GM12875 (cell line): ENCODE results near the gene MARCHF11.

Experiments
- H3K4me3 ChIP-seq: one replicate; pipeline ENCODE4 v1.5.1; 2011; ENCODE audit warnings: low read depth, low read length, control low read depth
- CTCF ChIP-seq: IDR thresholded peaks from 2 replicates; pipeline ENCODE4 v1.5.1; 2011; ENCODE audit warnings: low read depth, mild to moderate bottlenecking, control low read depth, inconsistent platforms, low read length, moderate library complexity, borderline replicate concordance; ENCODE audit not compliant: insufficient read depth

MARCHF11 gene

DNA sequence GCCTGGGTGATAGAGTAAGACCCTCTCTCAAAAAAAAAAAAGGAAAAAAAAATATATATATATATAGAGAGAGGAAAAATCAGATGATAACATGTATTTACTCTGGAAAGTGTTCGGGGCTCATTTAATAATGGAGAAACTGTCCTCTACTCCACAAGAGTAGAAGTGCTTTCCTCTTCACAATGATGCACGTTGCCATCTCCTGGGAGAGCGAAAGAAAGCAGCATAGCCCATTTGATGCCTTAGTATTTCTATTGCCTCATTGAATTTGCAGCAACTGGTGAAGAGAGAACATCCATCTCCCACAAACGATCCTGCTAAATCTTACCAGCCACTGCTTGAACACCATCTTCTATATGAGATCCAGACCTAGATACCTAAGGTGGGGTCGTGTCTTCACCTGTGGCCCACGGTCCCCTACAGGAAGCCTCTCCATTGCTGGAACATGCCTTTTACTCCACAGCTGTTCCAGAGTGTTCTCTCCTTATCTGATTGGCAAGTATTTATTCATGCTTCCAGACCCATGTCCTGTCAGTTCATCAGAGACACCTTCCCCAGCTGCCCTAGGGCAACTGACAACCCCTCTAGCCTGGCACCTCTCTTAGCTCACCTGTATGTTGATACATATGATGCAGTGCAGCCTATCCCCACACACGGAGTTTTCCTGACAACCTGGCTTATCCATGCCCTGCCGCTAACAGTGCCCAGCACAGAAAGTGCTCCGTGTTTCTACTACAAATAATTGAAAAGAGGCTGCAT is 115.3 kb downstream of the MARCHF11 start:
- TF ChIP-seq CTCF = no peak

DNA sequence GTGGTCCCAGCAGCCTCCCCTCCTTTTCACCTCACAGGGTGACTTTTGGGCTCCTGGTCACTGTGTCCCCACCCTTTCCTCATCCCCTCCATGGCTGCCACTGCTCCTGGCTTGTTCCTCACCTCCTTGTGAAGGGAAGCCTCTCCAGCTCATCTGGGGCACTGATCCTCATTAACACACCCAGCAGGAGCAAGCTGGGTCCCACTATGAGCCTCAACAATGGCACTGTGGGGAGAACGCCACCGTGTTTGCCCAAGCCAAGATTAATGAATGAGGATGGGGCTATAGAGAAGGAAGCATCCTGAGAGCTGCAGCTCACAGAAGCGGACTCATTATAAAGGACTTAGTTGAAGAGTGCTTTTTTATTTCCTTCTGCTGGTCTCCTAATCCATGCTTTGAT is 118.4 kb downstream of the MARCHF11 start:
- no peak for TF ChIP-seq CTCF
- H3K4me3 ChIP-seq = no peak overlapping the region

More for the DNA sequence above, 115.3 kb downstream of the MARCHF11 start:
- no peak overlapping the region for H3K4me3 ChIP-seq

- no peak overlapping the region for H3K4me3 ChIP-seq
- TF ChIP-seq CTCF = no peak
Observed at GRCh38 chr5:16057277-16057676, 122.3 kb downstream of the MARCHF11 start.

DNA sequence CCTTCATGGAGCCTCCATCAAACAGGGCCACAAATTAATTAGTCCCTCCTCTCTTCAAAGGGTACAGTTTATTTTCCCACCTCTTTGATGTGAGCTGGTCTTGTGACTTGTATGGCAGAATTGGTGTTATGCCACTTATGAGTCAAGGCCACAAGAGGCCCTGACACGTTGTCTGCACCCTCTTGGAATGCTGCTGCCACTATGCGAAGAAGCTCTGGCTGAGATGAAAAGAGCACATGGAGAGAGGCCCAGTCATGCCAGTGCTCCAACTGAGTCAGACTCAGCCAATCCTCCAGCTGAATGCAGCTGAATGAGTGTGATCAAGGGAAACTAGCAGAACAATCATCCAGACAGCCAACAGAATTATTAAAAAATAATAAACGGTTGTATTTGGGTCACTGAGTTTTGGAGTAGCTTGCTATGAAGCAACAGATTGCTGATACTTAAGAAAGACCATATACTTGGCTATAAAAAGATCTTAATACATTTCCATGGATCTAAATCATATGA is 128.3 kb downstream of the MARCHF11 start:
- no peak overlapping the region for H3K4me3 ChIP-seq
- no peak for TF ChIP-seq CTCF

- TF ChIP-seq CTCF = no peak
- H3K4me3 ChIP-seq = no peak overlapping the region
Observed at GRCh38 chr5:16050414-16050813, 129.2 kb downstream of the MARCHF11 start.

DNA sequence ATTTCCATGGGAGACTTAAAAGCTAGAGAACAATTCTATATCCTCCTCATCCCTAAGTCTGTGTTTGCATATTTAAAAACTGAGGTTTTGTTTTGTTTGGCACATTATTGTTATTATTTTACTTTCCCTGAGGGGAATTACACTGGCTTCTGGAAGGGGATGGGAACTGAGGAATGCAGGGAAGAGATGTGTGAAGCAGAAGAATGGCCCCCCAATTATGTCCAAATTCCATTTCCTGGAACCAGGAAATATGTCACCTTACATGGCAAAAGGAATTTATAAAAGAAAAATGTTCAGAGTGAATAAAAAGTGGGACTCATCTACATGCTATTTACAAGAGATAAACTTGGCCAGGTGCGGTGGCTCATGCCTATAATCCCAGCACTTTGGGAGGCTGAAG is 129.8 kb downstream of the MARCHF11 start:
- no peak overlapping the region for H3K4me3 ChIP-seq
- TF ChIP-seq CTCF = no peak

DNA sequence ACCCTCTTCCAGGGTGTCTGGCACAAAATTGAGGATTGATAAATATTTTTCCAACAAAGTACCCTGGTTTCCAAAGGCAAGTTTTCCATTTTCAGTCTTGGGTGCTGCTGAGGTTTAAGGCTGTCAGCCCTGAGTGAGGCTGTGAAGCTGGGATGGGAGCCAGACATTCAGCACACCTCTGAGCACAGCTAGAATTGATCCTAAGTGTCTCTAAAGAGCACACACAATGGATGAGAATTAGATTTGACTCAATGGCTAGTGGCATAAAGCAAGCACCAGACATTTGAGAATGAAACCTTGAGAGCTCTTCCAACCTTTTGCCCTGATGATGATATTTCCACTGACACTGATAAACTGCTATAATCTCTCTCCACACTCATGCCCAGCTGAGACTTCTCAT is 131.5 kb downstream of the MARCHF11 start:
- no peak for TF ChIP-seq CTCF
- H3K4me3 ChIP-seq = no peak overlapping the region
